GM21528 (cell line): ENCODE measurements around the gene KRTAP10-11.
"Not testable (repeated sequence)": the region's sequence is repeated elsewhere in the genome, so short reads cannot be mapped to it uniquely, and the experiment has no call there.

Experiments used
- ATAC-seq: cut with Tn5 transposase; IDR thresholded peaks from one replicate; pipeline ENCODE4 v1.9.1; 2021; ENCODE audit warnings: mild to moderate bottlenecking, moderate library complexity; ENCODE audit not compliant: unreplicated experiment, low FRiP score

Gene KRTAP10-11

DNA sequence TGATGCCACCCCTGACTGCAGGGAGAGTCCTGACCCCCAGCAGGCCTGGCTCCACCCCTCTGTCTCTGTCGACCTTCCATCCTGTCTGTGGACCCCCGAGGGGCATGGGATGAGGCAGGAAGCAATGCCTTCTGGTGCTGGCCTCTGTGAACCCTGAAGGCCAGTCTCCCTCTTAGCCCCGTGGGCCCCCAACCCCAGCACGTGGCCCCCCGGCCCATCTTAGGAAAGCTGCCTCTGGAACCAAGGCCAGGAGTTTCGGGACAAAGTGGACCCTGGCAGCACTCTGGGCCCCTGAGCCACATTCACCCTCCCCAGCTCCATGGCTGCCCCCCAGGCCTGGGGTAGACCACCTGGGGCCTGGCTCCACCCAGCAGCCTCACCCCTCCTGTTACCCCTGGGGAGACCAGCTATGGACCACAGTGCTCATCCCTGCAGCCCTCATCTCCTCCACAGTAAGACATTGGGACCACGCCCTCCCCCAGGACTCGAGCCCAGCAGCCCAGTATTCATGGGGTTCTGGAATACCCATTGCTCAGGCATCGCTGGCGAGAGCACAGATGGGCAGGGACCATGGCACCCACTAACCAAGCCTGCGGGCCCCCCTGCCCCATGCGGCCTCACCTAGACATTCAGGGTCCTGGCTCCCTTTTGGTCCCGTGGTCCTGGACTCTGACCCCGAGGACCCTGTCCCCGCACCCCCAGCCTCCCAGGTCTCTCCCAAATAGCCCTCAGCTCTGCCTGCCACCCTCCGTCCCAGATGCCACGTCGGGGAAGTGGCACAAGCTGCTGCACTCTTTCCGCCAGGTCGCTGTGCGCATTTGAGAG, 7.5 kb upstream of the KRTAP10-11 start:
- ATAC-seq = not testable (repeated sequence)

DNA sequence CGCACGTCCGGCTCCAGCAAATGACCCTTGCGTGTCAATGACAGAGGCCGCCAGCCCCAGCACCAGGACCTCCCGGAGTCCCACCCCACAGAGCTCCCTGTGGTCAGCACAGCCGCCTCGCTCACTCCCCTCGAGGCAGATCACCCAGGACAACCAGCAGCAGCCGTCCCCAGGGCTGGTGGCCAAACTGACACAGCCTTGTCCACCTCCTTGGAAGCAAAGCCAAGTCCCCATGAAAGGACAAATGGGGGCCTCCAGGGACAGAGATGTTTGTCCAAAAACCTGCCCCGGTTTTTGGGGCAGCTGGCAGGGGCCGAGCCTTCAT, 6.9 kb upstream of the KRTAP10-11 start:
- no peak for ATAC-seq

DNA sequence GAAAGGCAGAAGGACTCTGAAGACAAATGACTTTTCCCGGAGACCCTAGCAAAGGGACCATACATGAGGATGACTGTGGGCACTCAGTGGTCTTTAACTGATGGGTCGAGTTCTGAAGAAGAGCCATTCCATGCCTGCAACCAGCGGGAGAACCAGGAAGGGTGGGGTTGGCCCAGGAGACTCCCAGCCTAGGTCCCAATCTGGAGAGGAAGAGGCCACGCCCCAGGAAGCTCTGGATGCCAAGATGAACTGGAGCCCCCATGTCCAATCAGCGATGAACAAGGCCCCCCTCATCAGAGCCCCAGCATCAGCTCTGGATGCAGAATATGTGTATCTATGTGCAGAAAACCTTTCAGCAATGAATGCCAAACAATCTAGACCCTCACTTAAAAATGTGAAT, 5.5 kb upstream of the KRTAP10-11 start:
- no peak for ATAC-seq

DNA sequence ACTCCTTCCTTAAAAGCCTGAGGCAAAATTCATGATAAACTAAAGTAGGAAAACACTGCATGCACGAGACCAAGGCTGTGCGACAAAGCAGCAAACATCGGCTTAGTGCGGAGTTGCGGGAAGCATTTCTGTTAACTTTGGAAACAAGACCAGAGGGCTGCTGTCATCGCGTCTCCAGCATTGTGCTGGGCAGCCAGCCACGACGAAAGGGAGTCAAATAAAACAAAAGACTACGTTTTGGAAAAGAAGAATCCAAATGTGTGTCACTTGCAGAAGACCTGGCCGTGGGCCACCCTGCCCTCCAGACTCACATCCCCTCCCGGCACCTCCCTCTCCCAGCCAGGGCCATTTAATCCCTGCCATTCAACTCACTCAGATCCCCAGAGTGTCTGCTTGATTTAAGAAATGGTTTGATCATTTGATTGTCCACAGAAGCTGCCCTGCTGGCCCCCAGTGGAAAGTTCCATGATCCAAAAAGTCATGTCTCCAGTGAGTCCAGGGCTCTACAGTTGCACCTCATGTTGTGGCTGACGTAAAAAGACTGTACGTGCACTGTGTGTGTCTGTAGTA, 2.4 kb upstream of the KRTAP10-11 start:
- no peak for ATAC-seq

DNA sequence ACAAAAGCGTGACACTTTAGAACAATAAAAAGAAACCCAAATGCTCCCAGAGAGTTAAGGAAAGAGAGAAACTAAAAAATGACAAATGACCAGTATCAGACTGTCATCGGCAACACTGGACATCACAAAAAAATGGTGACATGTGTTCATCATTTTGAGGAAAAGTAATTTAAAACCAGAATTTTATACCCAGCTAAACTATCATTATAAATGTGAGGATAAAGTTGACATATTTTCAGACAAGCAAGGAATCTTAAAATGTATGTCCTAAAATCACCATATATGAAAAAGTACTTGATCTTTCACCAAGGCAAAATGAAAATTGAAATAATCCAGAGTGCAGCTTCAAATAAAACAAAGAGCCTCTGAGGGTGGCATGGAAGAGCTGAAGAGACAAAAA, 1.3 kb upstream of the KRTAP10-11 start:
- no peak for ATAC-seq

DNA sequence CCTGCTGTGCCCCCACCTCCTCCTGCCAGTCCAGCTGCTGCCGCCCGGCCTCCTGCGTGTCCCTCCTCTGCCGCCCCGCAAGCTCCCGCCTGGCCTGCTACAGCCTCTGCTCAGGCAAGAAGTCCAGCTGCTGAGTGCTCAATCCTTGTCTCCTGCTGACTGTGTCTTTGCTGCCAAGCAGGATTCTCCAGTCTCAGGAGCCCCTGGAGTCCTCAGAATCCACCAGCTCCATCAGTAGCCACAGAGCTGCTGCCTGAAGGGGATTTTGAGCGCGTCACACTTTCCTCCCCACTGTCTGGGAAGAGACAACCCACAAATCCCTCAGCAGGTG, 973 bp downstream of the KRTAP10-11 start:
- no peak for ATAC-seq

DNA sequence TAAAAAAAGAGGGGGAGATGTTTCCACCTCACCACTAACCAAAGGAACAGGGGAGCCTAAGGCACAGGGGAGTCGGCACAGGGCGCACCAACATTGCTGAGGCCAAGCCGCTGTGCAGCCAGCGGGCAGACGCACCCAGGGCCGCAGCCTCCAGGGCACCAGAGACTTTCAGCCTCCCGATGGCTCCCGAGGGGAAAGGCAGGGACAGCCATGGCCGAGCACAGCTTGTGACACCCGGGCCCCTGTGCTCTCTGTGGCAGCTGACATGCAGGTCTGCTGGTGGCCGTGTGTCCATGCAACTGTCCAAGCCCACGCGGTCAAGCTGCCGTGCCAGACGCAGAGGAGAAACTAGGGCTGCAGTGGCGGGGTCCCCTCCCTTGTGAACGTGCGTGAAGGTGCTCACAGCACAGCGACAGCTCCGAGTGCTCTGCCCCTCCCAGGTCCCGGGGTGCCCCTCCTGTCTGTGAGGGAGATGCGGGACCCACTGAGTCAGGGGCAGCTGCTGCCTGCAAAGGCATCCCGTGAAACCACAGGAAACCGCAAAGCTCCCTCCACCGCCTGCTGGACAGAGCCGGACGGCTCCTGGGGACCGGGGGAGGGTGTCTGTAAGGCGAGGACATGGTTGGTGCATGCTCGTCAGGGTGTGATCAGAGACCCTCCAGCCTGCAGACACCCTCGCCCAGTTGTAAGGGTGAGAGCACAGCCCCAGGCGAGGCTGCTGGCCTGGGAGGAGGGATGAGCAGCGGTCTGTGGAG, 2.5 kb downstream of the KRTAP10-11 start:
- no peak for ATAC-seq

DNA sequence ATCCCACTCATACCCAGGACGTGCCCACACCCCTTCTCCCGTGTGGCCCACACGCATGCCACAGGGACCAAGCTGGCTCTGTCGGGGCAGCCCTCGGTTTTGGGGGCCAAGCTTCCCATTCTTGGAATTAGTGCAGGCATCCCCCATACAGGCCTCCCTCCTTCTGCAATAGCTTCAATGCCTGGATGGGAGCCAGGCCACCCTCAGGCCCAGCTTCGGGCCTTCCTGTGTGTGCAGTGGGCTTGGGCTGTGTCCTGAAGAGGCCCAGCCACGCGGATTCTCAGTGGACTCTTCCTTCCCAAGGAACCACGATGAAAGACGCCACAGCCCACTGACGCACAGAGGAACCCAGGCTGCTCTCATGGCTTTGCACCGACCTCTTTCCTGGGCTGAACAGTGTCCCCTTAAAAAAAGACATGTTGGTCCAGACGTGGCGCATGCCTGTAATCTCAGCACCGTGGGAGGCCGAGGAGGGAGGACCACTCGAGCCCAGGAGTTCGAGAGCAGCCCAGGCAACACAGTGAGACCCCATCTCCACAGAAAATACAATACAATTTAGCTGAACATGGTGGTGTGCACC, 3.4 kb downstream of the KRTAP10-11 start:
- ATAC-seq = no peak

DNA sequence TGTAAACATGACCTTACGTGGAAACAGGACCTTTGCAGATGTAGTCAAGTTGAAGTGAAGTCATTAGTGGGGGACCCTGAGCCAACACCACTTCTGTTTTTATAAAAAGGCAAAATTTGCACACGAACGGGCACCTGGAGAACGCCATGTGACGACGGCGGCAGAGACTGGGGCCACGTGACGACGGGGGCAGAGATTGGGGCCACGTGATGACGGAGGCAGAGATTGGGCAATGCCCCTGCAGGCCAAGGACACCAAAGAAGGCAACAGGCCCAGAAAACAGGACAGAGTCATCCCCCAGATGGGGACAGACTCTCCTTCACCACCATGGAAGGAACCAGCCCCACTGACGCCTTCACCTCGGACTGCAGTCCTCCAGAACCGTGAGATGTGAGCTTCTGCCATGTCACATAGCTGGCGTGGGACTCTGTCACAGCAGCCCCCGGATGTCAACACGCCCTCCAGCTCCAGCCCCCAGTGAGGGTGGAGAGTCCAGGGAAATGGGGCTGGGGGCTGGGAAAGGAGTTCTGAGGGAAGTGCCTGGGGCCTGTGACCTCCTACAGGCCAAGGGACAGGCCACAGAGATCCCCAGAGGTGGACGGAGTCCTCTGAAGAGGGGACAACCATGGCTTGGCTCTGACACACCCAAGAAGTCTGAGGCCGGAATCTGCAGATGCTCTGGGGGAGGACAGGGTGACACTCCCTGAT, 4.2 kb downstream of the KRTAP10-11 start:
- ATAC-seq = no peak

DNA sequence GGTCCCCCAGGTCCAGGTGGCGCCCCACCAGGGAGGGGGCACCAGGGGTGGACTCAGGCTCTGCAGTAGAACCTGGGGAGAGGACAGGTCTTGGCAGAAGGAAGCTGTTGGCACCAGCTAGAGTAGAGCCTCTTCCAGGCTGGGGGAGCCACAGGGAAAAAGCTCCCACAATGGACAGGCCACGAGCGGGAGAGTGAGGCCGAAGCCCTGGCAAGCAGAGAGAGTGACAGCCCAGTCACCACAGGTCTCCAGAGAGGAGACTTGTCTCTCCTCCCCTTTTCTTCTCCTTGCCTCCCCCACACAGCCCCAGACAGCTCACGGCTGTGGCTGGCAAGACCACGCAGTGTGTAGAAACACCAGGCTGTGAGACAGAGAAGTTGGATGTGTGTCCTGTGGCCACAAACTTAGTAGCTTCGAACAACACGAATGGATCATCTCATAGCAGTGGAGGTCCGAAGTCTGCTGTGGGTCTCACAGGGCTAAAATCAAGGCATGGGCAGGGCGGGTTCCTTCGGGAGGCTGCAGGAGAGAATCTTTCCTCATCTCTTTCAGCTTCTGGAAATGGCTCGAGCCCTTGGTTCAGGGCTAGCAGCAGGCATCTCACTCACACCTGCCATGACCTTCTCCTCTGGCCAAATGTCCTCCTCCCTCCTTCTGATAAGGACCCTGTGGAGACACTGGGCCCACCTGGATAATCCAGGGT, 4.9 kb downstream of the KRTAP10-11 start:
- ATAC-seq = no peak

DNA sequence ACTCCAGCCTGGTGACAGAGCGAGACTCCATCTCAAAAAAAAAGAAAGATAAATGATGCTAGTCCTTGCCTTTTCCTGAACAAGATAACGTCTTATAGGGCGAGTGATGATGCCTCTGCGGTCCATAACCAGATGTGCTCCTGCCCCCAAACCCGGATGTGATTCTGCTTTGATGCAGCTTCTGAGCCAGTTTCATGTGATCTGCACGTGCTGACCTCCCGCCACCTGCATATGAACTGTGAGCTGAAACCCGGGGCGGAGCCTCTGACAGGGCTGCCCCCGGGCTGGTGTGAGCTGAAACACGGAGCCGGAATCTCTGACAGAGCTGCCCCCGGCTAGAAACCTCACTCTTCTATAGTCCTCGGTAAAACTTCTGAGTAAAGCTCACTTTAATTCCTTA, 6.9 kb downstream of the KRTAP10-11 start:
- ATAC-seq = no peak

DNA sequence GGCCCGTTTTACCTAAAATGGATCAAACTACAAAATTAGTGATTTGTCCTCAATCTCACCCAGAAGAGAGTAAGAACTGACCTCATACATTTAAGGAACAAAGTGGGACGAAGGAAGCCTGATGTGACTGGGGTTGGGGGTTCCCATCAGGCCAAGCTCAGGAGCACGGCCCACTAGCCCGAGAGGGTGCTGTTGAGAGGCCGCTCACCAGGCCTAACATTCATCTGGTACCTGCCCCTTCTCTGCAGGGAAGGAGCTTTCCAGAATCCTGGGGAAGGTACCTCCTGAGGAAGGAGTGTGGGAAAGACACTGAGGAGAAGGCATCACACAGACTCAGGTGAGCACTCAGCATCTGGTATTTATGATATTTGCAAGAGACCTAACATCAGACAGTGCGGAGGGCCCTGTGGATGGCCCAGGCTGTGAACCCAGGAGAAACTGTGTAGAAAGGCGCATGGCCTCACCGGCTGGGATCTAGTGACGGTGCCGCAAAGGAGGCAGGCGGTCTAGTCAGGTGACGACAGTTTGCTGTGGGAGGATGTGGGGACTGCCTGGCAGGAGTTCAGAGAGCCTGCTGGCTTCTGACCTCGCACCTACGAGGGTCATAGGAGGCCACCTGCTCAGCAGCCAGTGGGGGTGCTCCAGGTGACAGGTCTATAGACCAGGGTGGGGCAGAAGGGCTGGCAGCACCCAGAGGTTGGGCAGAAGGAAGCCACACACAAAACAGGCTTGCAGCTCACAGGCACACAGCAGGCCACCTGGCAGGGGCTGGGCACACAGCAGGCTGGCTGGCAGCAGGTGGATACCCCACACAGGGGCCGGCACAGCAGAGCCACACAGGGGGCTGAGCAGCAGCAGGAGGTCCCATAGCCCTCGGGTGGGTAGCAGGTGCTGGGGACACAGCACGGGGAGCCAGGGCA, 7.7 kb downstream of the KRTAP10-11 start:
- no peak for ATAC-seq

DNA sequence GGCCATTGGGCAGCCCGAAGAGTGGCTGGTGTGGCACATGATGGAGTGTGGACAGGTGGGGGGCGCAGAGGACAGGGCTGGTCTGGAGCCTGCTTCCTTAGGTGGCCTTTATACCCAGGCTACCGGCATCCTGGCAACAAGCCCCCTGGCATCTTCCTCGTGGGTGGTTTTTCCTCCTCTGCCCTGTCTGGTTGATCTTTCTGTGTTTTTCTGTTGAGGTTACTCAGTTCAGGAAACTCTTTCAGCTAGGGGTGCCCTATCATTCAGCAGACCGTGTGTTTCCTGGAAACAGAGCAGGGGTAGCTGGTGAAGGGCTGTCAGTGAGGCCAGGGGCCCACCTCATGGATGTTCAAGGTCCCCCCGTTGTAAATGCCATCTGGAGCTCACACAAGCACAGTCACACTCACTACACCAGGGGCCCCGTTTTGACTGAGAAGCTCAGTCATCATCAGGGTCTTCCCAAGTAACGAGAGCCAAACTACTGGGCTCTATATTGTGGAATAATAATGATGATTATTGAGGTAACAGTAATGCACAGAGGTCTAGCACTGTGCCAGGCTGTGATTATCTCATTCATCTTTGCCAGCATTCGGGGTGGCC, 8.5 kb downstream of the KRTAP10-11 start, which contains the start of gene KRTAP12-4:
Gene KRTAP12-4, minus strand, starts transcription at position 84 of the 600 bp plus-strand sequence. Its CDS starts 45 bp downstream, at position 39.
- ATAC-seq = no peak

DNA sequence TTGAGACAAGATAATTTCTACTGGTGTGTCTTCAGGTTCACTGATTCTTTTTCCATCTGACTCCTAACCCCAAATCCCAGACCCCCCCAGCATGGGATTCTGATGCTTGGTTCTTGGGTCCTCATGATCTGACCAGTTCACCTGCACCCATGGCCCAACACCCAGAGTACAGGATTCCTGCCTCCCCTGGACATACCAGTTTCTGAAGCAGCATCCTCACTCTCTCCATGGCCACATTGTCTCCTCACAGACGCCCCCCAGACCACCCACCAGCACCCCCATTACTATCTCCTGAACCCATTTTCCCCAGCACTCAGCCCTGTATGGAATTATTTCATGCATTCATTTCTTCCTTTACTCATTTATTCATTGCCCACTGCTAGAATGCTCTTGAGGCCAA, 10.7 kb downstream of the KRTAP10-11 start:
- no peak for ATAC-seq

DNA sequence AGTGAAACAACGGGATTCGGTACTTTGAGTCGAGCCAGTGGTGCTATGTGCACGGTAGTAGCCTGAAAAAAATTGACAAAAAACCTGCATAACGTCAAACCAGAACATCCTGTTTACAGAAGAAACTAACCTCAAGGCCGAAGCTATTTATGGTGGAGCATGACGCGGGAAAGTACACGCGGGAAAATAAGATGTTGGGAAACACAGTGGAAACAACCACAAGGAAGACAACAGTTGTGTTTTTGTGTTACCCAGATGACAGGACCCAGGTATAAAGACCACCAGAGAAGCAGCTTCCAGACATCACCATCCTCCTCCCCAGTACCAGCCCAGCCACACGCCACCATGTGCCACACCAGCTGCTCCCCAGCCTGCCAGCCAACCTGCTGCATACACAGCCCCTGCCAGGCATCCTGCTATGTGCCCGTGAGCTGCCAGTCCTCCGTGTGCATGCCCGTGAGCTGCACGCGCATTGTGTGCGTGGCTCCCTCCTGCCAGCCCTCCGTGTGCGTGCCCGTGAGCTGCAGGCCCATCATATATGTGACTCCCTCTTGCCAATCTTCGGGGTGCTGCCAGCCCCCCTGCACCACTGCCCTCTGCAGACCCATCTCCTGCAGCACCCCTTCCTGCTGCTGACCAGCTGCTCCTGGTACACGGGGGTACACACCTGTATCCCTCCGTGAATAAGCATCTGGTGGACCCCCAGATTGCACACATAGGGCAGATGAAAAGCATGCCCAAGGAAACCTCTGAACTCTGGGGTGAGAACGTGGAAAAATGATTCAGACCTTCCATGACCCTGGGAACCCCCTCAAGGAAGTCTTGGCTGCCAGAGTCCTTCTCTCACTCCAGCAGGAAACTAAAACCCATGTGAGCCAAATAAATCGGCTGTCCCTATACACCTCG, 11.7 kb downstream of the KRTAP10-11 start, which contains the start of gene KRTAP12-3:
Gene KRTAP12-3, plus strand, starts transcription at position 298 of the 906 bp plus-strand sequence. Its CDS starts 48 bp downstream, at position 346.
- no peak for ATAC-seq

DNA sequence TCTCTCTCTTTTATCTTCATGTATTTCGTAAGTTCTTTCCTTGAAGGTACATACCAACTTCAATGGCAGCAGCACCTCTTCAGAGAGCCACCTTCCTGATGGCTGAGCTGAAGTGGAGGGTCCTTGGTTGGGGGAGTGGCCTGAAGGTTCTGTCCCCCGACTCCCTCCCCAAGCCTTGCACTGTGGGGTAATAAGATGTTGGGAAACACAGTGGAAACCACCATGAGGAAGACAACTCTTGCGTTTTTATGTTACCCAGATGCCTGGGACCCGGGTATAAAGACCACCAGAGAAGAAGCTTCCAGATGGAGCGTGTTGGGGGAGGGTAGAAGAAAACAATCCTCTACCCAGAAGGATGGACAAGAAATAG, 12.3 kb downstream of the KRTAP10-11 start:
- ATAC-seq = no peak

DNA sequence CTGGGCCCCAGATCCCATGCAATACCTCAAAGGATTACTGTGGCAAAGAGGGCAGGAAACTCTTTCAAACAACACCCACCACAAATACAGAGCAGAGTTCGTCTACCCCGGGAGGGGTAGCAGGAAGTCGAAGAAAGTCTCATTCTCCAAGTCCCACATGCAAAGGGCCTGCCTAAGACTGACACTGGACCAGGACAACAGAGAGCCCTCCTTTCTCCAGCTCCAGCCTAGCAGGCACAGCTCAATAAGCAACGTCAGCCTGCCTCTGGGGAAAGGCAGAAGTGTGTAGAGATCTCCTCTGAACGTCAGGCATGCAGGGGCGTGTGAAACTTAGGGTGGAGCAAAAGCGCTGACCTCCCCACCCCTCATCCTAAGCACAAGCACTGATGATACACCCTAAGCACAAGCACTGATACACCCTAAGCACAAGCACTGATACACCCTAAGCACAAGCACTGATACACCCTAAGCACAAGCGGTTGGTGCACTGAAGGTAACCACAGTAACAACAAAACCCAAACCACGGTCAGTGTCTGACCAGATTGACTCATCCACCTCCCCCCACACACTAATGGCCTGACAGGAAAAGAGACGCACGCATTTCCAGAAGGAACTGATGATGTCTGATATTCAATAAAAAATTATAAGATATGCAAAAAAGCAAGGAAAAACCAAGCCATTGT, 12.8 kb downstream of the KRTAP10-11 start:
- no peak for ATAC-seq
